Trophoblast cell (in vitro differentiated cells and primary cell): ENCODE data around the gene PGS1.
A peak's percentile ranks its signal among the peaks of the same experiment; 100 is the strongest.

Experiments
- DNase-seq, 2 donors: peaks; one replicate each; pipeline ENCODE4 v3.0.0-alpha.2; 2016
- H2AFZ ChIP-seq: 2 replicates; pipeline ENCODE4 v1.6.1; 2013; ENCODE audit warnings: low read length, moderate library complexity, mild to moderate bottlenecking; ENCODE audit not compliant: insufficient read depth, poor library complexity
- H2AK5ac ChIP-seq: 2 replicates; pipeline ENCODE4 v1.6.1; 2013; ENCODE audit warnings: mild to moderate bottlenecking, low read length
- H2BK120ac ChIP-seq: 2 replicates; pipeline ENCODE4 v1.6.1; 2013; ENCODE audit warnings: low read length, mild to moderate bottlenecking, moderate library complexity; ENCODE audit not compliant: insufficient read depth, poor library complexity
- H2BK12ac ChIP-seq: 2 replicates; pipeline ENCODE4 v1.6.1; 2013; ENCODE audit warnings: mild to moderate bottlenecking, low read length, moderate library complexity
- H2BK5ac ChIP-seq: 2 replicates; pipeline ENCODE4 v1.6.1; 2013; ENCODE audit warnings: low read length, low read depth, moderate library complexity, mild to moderate bottlenecking; ENCODE audit not compliant: poor library complexity
- H3K14ac ChIP-seq: 2 replicates; pipeline ENCODE4 v1.6.1; 2013; ENCODE audit warnings: mild to moderate bottlenecking, low read length
- H3K18ac ChIP-seq: 2 replicates; pipeline ENCODE4 v1.6.1; 2013; ENCODE audit warnings: mild to moderate bottlenecking, low read length
- H3K23ac ChIP-seq: 2 replicates; pipeline ENCODE4 v1.6.1; 2013; ENCODE audit warnings: low read length
- H3K27ac ChIP-seq: 2 replicates; pipeline ENCODE4 v1.5.1; 2013; ENCODE audit warnings: low read depth, mild to moderate bottlenecking, inconsistent platforms, low read length, moderate library complexity
- H3K27me3 ChIP-seq: 2 replicates; pipeline ENCODE4 v1.6.1; 2013; ENCODE audit warnings: inconsistent platforms, mild to moderate bottlenecking, low read length, moderate library complexity; ENCODE audit not compliant: insufficient read depth
- H3K36me3 ChIP-seq, 2 experiments: 1 replicate in 1 of 2; 2 replicates in 1 of 2; pipeline ENCODE4 v1.6.1; 2013; ENCODE audit warnings: low read length in 2 of 2, mild to moderate bottlenecking in 2 of 2, moderate library complexity in 1 of 2; ENCODE audit not compliant: insufficient read depth in 2 of 2, control insufficient read depth in 1 of 2
- H3K4ac ChIP-seq: 2 replicates; pipeline ENCODE4 v1.6.1; 2013; ENCODE audit warnings: low read depth, mild to moderate bottlenecking, low read length, moderate library complexity
- H3K4me1 ChIP-seq, 2 experiments: 1 replicate in 1 of 2; 2 replicates in 1 of 2; pipeline ENCODE4 v1.6.1; 2013; ENCODE audit warnings: low read length in 2 of 2, mild to moderate bottlenecking in 2 of 2, moderate library complexity in 1 of 2; ENCODE audit not compliant: insufficient read depth in 2 of 2, control insufficient read depth in 1 of 2
- H3K4me2 ChIP-seq: 2 replicates; pipeline ENCODE4 v1.6.1; 2013; ENCODE audit warnings: inconsistent platforms, mild to moderate bottlenecking, low read length, moderate library complexity
- H3K4me3 ChIP-seq: 2 replicates; pipeline ENCODE4 v1.5.1; 2013; ENCODE audit warnings: mild to moderate bottlenecking, low read depth, low read length, inconsistent platforms
- H3K79me1 ChIP-seq: one replicate; pipeline ENCODE4 v1.6.1; 2013; ENCODE audit warnings: low read length
- H3K79me2 ChIP-seq: 2 replicates; pipeline ENCODE4 v1.6.1; 2013; ENCODE audit warnings: low read length, mild to moderate bottlenecking; ENCODE audit not compliant: control insufficient read depth, insufficient read depth, poor library complexity
- H3K9ac ChIP-seq: 2 replicates; pipeline ENCODE4 v1.6.1; 2013; ENCODE audit warnings: mild to moderate bottlenecking, low read length
- H3K9me3 ChIP-seq: 2 replicates; pipeline ENCODE4 v1.6.1; 2013; ENCODE audit warnings: low read depth, mild to moderate bottlenecking, control low read depth, inconsistent platforms, low read length; ENCODE audit not compliant: insufficient read depth
- H4K12ac ChIP-seq: 2 replicates; pipeline ENCODE4 v1.6.1; 2013; ENCODE audit warnings: low read depth, mild to moderate bottlenecking, low read length, moderate library complexity
- H4K8ac ChIP-seq: 2 replicates; pipeline ENCODE4 v1.6.1; 2013; ENCODE audit warnings: low read depth, mild to moderate bottlenecking, low read length, moderate library complexity
- H4K91ac ChIP-seq: one replicate; pipeline ENCODE4 v1.6.1; 2013; ENCODE audit warnings: low read depth, mild to moderate bottlenecking, low read length, moderate library complexity
- WGBS: extraction: QIAGEN DNeasy Blood & Tissue Kit; methylation state at CpG from one replicate; pipeline ENCODE4 v1.1.7; 2013; ENCODE audit warnings: missing lambda C conversion rate; ENCODE audit not compliant: insufficient read length, insufficient coverage; ENCODE audit errors: extremely low coverage; 5-methylcytosine and 5-hydroxymethylcytosine counted together

The PGS1 gene

GRCh38 chr17:78368348-78368747, 10.1 kb upstream of the PGS1 start:
- Histone ChIP-seq H3K18ac (peak overlapping the region; percentile 96), H4K91ac (peak overlapping the region; percentile 93), H3K9ac (no peak overlapping the region), H2BK120ac (peak overlapping the region; percentile 97), H2BK5ac (peak overlapping the region; percentile 71), H3K4me3 (no peak overlapping the region), H3K79me1 (peaks cover 77% of the 10 kb centered on the region), H3K27me3 (no peaks in the 10 kb centered on the region), H3K9me3 (peaks cover 4% of the 10 kb centered on the region), H4K12ac (no peak overlapping the region), H3K36me3 (no peaks in the 10 kb centered on the region), H4K8ac (peak overlapping the region; percentile 74), H3K27ac (peak overlapping the region; percentile 40), H3K4me1 (peaks cover 68 to 73% of the 10 kb centered on the region in 2 experiments), H3K23ac (no peak overlapping the region), H3K4ac (peak overlapping the region; percentile 80), H2AFZ (peak overlapping the region; percentile 23), H3K14ac (peak overlapping the region; percentile 93), H3K79me2 (peaks cover 21% of the 10 kb centered on the region), H2BK12ac (peak overlapping the region; percentile 96), H2AK5ac (peak overlapping the region; percentile 97), H3K4me2 (no peak overlapping the region)
- WGBS: no CpG with 5 or more reads among the region's 6 CpGs
- no peak for DNase-seq

GRCh38 chr17:78368854-78369495, 9.5 kb upstream of the PGS1 start:
- H4K12ac ChIP-seq: no peak overlapping the region
- no peak overlapping the region for H3K4me2 ChIP-seq
- H3K23ac ChIP-seq: no peak overlapping the region
- H2BK5ac ChIP-seq: peak overlapping the region; percentile 83
- H4K8ac ChIP-seq: no peak overlapping the region
- peak overlapping the region; percentile 78 for H2BK12ac ChIP-seq
- H3K18ac ChIP-seq: no peak overlapping the region
- peak overlapping the region; percentile 97 for H2BK120ac ChIP-seq
- peaks cover 4% of the 10 kb centered on the region for H3K9me3 ChIP-seq
- H3K4me3 ChIP-seq: no peak overlapping the region
- H2AFZ ChIP-seq: peak overlapping the region; percentile 5
- H3K79me1 ChIP-seq: peaks cover 77% of the 10 kb centered on the region
- H2AK5ac ChIP-seq: no peak overlapping the region
- H3K79me2 ChIP-seq: peaks cover 20% of the 10 kb centered on the region
- no peak overlapping the region for H3K14ac ChIP-seq
- WGBS: no CpG with 5 or more reads among the region's 8 CpGs
- H3K36me3 ChIP-seq: no peaks in the 10 kb centered on the region
- H3K4ac ChIP-seq: no peak overlapping the region
- peaks cover 68 to 73% of the 10 kb centered on the region in 2 experiments for H3K4me1 ChIP-seq
- H4K91ac ChIP-seq: peak overlapping the region; percentile 93
- DNase-seq: no peak
- peak overlapping the region; percentile 86 for H3K27ac ChIP-seq
- H3K9ac ChIP-seq: no peak overlapping the region
- H3K27me3 ChIP-seq: no peaks in the 10 kb centered on the region

DNA sequence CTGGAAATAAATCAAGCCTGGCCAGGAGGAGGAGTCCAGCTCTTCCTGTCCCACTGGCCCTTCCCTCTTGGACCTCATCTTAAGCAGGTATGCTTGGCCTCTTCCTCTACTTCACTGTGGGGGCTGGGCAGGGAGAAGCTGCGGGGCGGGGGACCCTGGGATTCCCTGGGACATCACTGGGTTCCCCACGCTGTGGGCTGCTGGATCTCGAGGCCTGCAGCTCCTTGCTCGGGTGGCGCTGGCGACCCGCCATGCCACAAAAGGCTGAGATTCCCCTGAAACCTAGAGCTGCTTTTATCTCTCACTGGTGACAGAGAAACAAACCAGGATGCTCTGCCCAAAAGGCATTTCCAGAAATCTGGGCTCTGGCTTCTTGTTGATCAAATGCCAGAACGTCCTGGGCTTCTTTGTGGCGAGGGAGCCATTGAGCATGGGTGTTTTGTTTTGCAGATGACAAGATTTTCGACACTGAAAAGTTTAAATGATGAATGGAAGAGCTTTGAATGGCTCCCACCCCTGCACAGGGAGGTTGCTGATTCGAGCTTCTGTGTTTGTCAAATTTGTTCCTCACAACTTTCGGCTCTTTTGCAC, 8.6 kb upstream of the PGS1 start:
- Histone ChIP-seq H3K9ac (no peak overlapping the region), H3K79me2 (peaks cover 19% of the 10 kb centered on the region), H2BK12ac (peak overlapping the region; percentile 78), H3K23ac (no peak overlapping the region), H3K9me3 (peaks cover 4% of the 10 kb centered on the region), H3K14ac (peak overlapping the region; percentile 67), H2BK120ac (peak overlapping the region; percentile 90), H4K91ac (peak overlapping the region; percentile 84), H3K4me2 (peak overlapping the region; percentile 2), H2AFZ (peak overlapping the region; percentile 5), H3K27ac (peak overlapping the region; percentile 86), H3K4me3 (no peak overlapping the region), H3K4ac (peak overlapping the region; percentile 22), H3K27me3 (no peaks in the 10 kb centered on the region), H4K12ac (no peak overlapping the region), H3K4me1 (peaks cover 67% of the 10 kb centered on the region in 2 experiments), H4K8ac (peak overlapping the region; percentile 62), H3K79me1 (peaks cover 76% of the 10 kb centered on the region), H2BK5ac (peak overlapping the region; percentile 83), H3K36me3 (no peaks in the 10 kb centered on the region), H2AK5ac (peak overlapping the region; percentile 57), H3K18ac (peak overlapping the region; percentile 60)
- WGBS: no CpG with 5 or more reads among the region's 13 CpGs
- no peak for DNase-seq

GRCh38 chr17:78371056-78371455, 7.4 kb upstream of the PGS1 start:
- Histone ChIP-seq H2BK12ac (peak overlapping the region; percentile 94), H3K4me3 (no peak overlapping the region), H2AFZ (no peak overlapping the region), H3K14ac (peak overlapping the region; percentile 67), H3K36me3 (no peaks in the 10 kb centered on the region), H3K4me2 (no peak overlapping the region), H4K8ac (peak overlapping the region; percentile 19), H3K18ac (peak overlapping the region; percentile 76), H3K23ac (no peak overlapping the region), H3K27me3 (no peaks in the 10 kb centered on the region), H2BK5ac (peak overlapping the region; percentile 83), H3K9me3 (peaks cover 4% of the 10 kb centered on the region), H3K4me1 (peaks cover 64 to 67% of the 10 kb centered on the region in 2 experiments), H2BK120ac (peak overlapping the region; percentile 90), H3K9ac (no peak overlapping the region), H3K79me1 (peaks cover 76% of the 10 kb centered on the region), H3K4ac (no peak overlapping the region), H3K27ac (peak overlapping the region; percentile 86), H3K79me2 (peaks cover 16% of the 10 kb centered on the region), H4K12ac (no peak overlapping the region), H2AK5ac (peak overlapping the region; percentile 26), H4K91ac (peak overlapping the region; percentile 84)
- no CpG with 5 or more reads among the region's 7 CpGs for WGBS
- no peak for DNase-seq
